ENCODE data around the gene SEMA3A.

GRCh38 chr7:84110400-84110799 is 84.2 kb downstream of the SEMA3A start:
- TF ChIP-seq CTCF (conservative IDR thresholded peaks at IDR 0.05; ENCODE audit: low read length) (no peak), EZH2phosphoT487 (IDR thresholded peaks at IDR 0.05; ENCODE audit: borderline replicate concordance, low read depth, low read length) (no peak)

Data from OCI-LY7 (cell line).